Immature natural killer cell (primary cell): Measurements from ENCODE around the gene DDX10. TPM values are rescaled to one million over a fixed set of nuclear protein-coding genes. Genes with fewer than 3 reads are reported as not detected.

Experiments
- DNase-seq, 3 donors: peaks; one replicate each; pipeline ENCODE4 v3.0.0; 2022; ENCODE audit warnings: mixed read lengths in 1 of 3
- H3K27ac Mint-ChIP-seq, 6 donors: one replicate each; pipeline ENCODE4 v1.8.0; 2020; ENCODE audit warnings: mixed read lengths in 6 of 6, mild to moderate bottlenecking in 5 of 6, inconsistent platforms in 4 of 6, moderate library complexity in 3 of 6
- H3K27me3 Mint-ChIP-seq, 3 donors: one replicate each; pipeline ENCODE4 v1.8.0; 2020 to 2021; ENCODE audit warnings: low read depth in 3 of 3, mild to moderate bottlenecking in 3 of 3, mixed read lengths in 3 of 3, moderate library complexity in 3 of 3, inconsistent platforms in 1 of 3
- H3K36me3 Mint-ChIP-seq, 3 donors: one replicate each; pipeline ENCODE4 v1.8.0; 2020; ENCODE audit warnings: mixed read lengths in 3 of 3, inconsistent platforms in 2 of 3, mild to moderate bottlenecking in 2 of 3
- H3K4me1 Mint-ChIP-seq, 2 donors: one replicate each; pipeline ENCODE4 v1.8.0; 2020; ENCODE audit warnings: inconsistent platforms in 2 of 2, mild to moderate bottlenecking in 2 of 2, mixed read lengths in 2 of 2, moderate library complexity in 1 of 2
- H3K4me3 Mint-ChIP-seq, 5 donors: one replicate each; pipeline ENCODE4 v1.8.0; 2020; ENCODE audit warnings: mild to moderate bottlenecking in 5 of 5, mixed read lengths in 5 of 5, inconsistent platforms in 3 of 5, moderate library complexity in 3 of 5
- H3K9me3 Mint-ChIP-seq, 6 donors: one replicate each; pipeline ENCODE4 v1.8.0; 2020; ENCODE audit warnings: mild to moderate bottlenecking in 6 of 6, mixed read lengths in 6 of 6, inconsistent platforms in 4 of 6, moderate library complexity in 3 of 6
- polyA plus RNA-seq, 3 donors: library from polyadenylated mRNA; unstranded; fragments of 300-500 nt; fragmentation: Illumina TruSeq; gene quantifications; one replicate each; pipeline ENCODE4 v1.2.3, GENCODE V29; 2021

DDX10 gene
- polyA plus RNA-seq, 3 donors from 2014 or later = 11.8 to 17.2 (median 16.4) TPM

DNA sequence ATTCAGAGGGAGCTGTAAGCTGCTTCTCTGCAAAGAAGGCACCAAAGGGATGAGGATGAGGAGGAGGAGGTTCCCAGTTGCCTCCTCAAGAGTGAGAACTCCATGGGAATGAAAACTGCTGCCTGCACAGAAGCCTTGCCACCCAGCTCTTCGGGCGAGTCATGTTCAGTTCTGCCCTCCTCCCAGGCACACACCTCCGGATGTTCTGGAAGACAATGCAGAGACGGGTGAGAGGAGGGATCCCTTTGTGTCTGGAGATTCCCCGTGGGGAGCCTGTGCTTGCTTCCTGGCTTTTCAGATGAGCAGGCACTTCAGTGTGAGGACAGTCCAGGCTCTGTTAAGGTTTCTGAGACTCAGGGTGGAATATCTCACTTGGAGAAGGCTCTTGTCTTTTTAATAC is 295.6 kb downstream of the DDX10 start:
- Mint-ChIP-seq H3K9me3 (no peaks in the 10 kb centered on the region), H3K27ac (no peak overlapping the region), H3K36me3 (no peaks in the 10 kb centered on the region), H3K27me3 (peaks cover 0 to 3% (median 2%) of the 10 kb centered on the region in 3 donors), H3K4me3 (no peak overlapping the region), H3K4me1 (peaks cover 14 to 19% of the 10 kb centered on the region in 2 donors)
- DNase-seq = no peak

DNA sequence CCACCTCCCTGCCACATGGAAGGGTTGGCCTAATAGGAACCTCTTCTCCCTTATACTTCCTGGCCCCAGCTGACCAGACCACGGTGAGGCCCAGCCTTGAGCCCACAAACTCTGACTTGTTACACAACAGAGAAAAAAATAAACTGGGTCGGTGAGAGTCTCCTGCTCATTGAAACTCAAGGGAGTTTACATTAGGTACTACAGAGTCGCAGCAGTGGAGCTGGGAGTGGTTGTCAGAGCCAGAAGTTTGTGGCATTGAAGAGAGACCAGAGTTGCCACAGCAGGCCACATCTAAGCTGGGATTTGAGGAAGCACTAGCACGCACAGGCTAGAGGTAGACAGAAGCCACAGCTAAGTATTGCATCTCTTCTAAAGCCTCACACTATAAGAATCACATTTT is 296.2 kb downstream of the DDX10 start:
- no peak for DNase-seq
- no peaks in the 10 kb centered on the region for H3K9me3 Mint-ChIP-seq
- no peaks in the 10 kb centered on the region for H3K36me3 Mint-ChIP-seq
- H3K27me3 Mint-ChIP-seq = peaks cover 0 to 3% (median 2%) of the 10 kb centered on the region in 3 donors
- peaks cover 14 to 19% of the 10 kb centered on the region in 2 donors for H3K4me1 Mint-ChIP-seq
- no peak overlapping the region for H3K4me3 Mint-ChIP-seq
- H3K27ac Mint-ChIP-seq = peak overlapping the region in 2 of 6 donors; percentile 22 to 29

DNA sequence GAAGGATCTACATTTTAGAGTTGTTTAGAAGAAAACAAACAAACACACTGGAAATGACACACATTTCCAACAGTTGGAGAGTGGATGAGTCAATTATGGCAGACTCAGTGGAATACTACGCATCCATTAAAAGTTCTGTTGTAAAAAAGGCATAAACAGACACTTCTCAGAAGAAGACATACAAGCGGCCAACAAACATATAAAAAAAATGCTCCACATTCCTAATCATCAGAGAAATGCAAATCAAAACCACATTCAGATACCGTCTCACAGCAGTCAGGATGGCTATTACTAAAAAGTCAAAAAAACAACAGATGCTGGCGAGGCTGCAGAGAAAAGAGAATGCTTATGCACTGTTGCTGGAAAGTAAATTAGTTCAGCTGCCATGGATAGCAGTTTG is 298.2 kb downstream of the DDX10 start:
- no peak overlapping the region for H3K4me3 Mint-ChIP-seq
- peaks cover 9 to 19% of the 10 kb centered on the region in 2 donors for H3K4me1 Mint-ChIP-seq
- H3K36me3 Mint-ChIP-seq = no peaks in the 10 kb centered on the region
- no peak overlapping the region for H3K27ac Mint-ChIP-seq
- H3K9me3 Mint-ChIP-seq = no peaks in the 10 kb centered on the region
- H3K27me3 Mint-ChIP-seq = peaks cover 1 to 6% (median 3%) of the 10 kb centered on the region in 3 donors
- no peak for DNase-seq

DNA sequence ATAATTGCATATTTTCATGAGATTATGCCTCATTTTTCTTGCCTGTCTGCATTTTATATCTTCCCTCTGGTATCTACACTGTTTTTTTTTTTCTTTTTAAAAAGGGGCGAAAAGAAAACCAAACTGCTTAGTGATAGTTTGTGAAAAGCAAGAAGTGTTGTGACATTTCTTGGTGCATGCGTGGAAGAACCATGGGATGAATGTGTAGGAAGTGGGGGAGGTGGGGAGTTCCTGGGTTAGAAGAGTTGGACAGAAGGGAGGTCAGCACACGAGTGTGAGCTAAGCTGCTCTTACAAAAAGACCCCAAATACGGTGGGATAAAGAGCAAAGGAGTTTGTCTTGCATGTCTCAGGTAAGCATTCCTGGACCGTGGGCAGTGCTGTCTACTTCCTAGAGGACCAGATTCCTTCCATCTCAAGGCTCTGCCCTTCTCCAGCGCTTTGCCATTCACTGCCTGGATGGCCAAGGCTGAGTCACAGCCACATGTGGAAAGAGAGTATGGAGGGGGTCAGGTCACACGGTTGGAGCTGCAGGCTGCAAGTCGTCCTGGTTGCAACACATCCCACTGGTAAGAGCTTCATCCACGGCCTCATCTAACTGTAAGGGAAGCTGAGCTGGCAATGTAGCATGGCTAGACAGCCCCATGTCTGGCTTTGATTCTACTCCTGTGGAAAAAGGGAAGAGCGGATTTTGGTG is 300.6 kb downstream of the DDX10 start:
- H3K9me3 Mint-ChIP-seq = no peaks in the 10 kb centered on the region
- H3K27ac Mint-ChIP-seq = peak overlapping the region in 1 of 6 donors; percentile 51
- H3K36me3 Mint-ChIP-seq = no peaks in the 10 kb centered on the region
- H3K4me1 Mint-ChIP-seq = peaks cover 9 to 11% of the 10 kb centered on the region in 2 donors
- no peak for DNase-seq
- H3K27me3 Mint-ChIP-seq = peaks cover 1 to 6% (median 1%) of the 10 kb centered on the region in 3 donors
- no peak overlapping the region for H3K4me3 Mint-ChIP-seq

DNA sequence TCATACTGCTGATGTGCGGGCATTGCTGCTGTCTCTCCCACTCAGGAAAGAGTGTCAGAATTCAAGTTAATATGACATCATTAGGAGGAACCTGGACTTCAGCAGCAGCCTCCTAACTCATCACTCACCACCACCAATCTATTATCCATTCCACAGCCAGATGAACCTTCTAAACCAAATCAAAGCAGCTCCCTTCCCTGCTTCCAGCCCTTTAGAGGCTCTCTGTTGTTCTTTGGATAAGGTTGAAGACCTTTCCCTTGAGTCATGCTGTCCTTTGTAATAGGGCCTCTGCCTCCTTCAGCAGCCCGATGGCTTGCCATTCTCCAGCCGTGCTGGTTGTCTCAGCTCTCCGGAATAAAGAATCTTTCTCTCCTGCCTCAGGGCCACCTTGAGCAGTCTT is 301.3 kb downstream of the DDX10 start:
- Mint-ChIP-seq H3K4me3 (no peak overlapping the region), H3K9me3 (no peaks in the 10 kb centered on the region), H3K27me3 (peaks cover 1 to 6% (median 1%) of the 10 kb centered on the region in 3 donors), H3K4me1 (peaks cover 5 to 6% of the 10 kb centered on the region in 2 donors), H3K27ac (no peak overlapping the region), H3K36me3 (no peaks in the 10 kb centered on the region)
- DNase-seq = no peak

DNA sequence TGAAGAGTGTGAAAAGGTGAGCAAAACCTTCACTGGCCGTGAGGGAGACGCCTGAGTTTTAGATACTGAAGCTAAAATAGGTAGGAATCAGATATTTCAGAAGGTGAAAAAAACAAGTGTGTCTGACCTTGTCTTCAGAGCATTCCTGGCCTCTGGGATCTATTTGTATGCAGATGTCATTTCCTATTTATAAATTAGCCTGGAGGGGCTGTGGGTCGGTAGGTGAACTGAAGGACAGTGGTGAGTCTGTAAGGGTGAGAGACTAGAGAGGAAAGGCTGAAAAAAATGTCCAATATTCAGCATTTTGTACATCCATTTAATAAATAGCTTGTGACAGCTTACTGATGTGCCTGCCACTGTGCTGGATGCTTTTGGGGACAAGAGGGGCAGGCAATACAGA is 302.1 kb downstream of the DDX10 start:
- Mint-ChIP-seq H3K4me3 (no peak overlapping the region), H3K9me3 (no peaks in the 10 kb centered on the region), H3K27me3 (peaks cover 1 to 6% (median 1%) of the 10 kb centered on the region in 3 donors), H3K36me3 (no peaks in the 10 kb centered on the region), H3K27ac (no peak overlapping the region), H3K4me1 (no peaks in the 10 kb centered on the region)
- DNase-seq = no peak

DNA sequence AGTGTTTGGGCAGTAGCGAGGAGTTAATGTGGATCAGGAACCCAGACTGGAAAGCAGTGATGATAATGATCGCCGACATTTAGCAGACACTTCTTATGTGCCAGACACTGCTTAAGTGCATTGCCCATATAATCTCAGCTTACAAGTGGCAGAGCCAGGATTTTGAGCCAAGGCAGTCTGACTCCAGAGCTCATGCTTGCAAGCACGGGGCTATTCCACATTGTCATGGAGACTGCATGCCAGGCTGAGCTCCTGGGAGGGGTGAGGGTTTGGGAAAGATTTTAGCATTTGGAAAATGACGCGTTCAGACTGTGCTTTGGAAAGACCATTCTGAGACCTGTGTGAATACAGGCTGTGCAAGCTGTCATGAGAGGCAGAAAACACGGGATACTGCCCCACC is 302.7 kb downstream of the DDX10 start:
- Mint-ChIP-seq H3K27ac (no peak overlapping the region), H3K4me3 (no peak overlapping the region), H3K36me3 (no peaks in the 10 kb centered on the region), H3K9me3 (no peaks in the 10 kb centered on the region), H3K4me1 (no peaks in the 10 kb centered on the region), H3K27me3 (peaks cover 1 to 6% (median 1%) of the 10 kb centered on the region in 3 donors)
- no peak for DNase-seq

DNA sequence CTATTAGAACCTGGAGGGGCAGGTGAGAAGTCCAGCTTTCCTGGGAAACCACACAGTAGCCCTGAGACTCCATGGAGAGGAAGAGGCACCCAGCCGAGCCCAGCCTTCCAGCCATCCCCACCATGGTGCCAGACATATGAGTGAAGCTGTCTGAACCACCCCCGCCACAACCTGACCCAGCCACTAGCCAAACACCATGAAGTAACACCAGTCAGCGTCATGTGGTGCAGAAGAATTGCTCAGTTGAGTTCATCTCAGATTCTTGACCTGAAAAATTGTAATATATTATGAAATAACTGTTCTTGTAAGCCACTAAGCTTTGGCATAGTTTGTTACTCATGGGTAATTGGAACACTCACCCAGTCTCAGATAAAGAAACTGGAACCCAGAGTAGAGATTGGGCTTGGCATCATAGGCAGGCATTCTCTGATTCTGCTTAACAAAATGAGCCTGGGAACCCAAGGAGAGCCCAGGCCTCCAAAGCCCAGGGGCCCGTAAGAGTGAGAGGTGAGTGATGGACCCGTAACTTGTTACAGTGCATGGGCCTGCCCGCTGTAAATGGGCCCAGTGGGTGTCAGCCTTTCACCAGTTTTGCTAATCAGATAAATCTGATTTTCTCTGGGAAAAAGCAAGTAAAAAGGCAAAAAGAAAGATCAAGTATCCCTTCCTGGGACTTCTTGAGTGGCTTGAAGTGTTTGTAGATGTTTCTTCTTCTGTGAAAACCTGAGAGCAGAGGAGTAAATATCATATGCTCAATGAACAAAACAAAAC is 305.5 kb downstream of the DDX10 start:
- DNase-seq = no peak
- H3K9me3 Mint-ChIP-seq = no peaks in the 10 kb centered on the region
- H3K27me3 Mint-ChIP-seq = peaks cover 0 to 4% (median 1%) of the 10 kb centered on the region in 3 donors
- H3K36me3 Mint-ChIP-seq = no peaks in the 10 kb centered on the region
- no peaks in the 10 kb centered on the region for H3K4me1 Mint-ChIP-seq
- H3K27ac Mint-ChIP-seq = no peak overlapping the region
- H3K4me3 Mint-ChIP-seq = no peak overlapping the region

DNA sequence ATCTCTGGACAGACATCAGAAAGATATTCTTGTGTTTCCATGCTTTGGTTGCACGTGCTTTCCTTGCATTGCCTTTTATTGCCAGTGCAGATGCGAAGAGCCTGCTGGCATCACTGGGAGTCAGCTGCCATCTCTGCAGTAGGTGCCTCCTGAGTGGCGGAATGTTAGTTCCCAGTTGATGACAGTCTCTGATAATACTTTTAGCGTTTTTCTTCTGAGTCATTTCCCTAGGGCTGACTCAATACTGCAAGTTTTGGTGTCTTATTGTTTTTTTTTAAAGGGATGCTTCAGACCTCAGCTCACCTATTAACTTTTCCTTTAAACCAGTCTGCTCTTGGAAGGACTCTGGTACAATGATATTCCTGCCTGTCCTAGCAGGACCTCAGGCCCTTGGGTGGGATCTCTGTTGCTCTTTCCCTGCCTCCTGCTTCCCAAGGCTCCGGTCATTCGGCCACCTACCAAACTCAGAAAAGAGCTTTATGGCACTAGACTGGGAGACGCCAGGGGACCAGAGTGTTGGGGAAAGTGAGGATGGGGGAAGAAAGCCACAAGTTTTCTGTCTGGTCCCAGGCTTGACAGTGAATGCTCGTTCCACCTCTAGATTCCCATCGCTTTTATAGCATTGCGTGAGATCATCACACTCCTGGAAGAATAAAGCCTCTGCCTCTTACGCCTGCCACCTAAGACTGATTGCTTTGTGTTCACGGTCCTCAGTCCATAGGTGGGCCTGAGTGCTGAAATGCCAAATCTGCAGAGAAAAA is 308.7 kb downstream of the DDX10 start:
- peaks cover 0 to 2% (median 0%) of the 10 kb centered on the region in 3 donors for H3K27me3 Mint-ChIP-seq
- no peaks in the 10 kb centered on the region for H3K36me3 Mint-ChIP-seq
- no peak for DNase-seq
- H3K27ac Mint-ChIP-seq = no peak overlapping the region
- H3K4me1 Mint-ChIP-seq = no peaks in the 10 kb centered on the region
- H3K4me3 Mint-ChIP-seq = no peak overlapping the region
- no peaks in the 10 kb centered on the region for H3K9me3 Mint-ChIP-seq

DNA sequence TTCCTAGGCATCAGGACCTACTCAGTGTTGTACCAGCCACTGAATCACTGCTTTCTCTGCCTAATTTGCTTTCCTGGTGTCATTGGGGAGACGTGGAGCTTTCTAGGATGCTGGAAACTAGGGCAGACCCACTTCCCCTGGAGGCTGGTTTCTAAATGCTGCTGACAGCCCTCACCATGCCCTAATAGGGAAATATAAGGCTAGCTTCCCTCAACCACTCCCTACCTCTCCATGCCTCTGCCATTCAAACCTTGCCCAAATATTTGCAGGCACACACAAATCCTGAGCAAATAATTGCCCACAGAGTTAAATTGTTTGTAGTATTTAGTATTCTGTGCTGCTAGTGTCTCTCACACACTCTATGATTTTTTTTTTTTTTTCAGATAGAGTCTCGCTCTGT is 310.2 kb downstream of the DDX10 start:
- no peak overlapping the region for H3K4me3 Mint-ChIP-seq
- no peak overlapping the region for H3K27ac Mint-ChIP-seq
- H3K4me1 Mint-ChIP-seq = no peaks in the 10 kb centered on the region
- no peak for DNase-seq
- peaks cover 0 to 2% (median 0%) of the 10 kb centered on the region in 3 donors for H3K27me3 Mint-ChIP-seq
- no peaks in the 10 kb centered on the region for H3K9me3 Mint-ChIP-seq
- H3K36me3 Mint-ChIP-seq = no peaks in the 10 kb centered on the region

DNA sequence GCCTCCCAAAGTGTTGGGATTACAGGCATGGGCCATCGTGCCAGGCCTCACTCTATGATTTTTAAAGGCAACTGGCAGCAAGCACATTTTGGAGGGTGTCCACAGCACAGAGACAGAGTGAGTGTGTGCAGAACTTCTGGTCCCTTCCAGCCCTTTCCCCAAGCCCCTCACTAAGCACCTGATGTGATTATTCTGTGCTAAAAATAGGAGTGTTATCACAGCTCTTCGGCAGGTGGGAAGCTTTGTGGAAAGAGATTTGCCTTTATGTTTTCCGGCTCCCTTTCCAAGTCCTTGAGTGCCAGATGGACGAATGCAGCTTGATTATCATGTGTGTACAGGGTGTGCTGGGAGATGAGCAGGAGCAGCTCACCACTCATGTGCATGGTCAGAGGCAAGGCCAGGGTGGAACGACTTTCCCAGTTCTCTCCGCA is 310.8 kb downstream of the DDX10 start:
- no peaks in the 10 kb centered on the region for H3K9me3 Mint-ChIP-seq
- H3K4me1 Mint-ChIP-seq = no peaks in the 10 kb centered on the region
- peaks cover 0 to 2% (median 0%) of the 10 kb centered on the region in 3 donors for H3K27me3 Mint-ChIP-seq
- H3K27ac Mint-ChIP-seq = no peak overlapping the region
- no peaks in the 10 kb centered on the region for H3K36me3 Mint-ChIP-seq
- DNase-seq = no peak
- no peak overlapping the region for H3K4me3 Mint-ChIP-seq

DNA sequence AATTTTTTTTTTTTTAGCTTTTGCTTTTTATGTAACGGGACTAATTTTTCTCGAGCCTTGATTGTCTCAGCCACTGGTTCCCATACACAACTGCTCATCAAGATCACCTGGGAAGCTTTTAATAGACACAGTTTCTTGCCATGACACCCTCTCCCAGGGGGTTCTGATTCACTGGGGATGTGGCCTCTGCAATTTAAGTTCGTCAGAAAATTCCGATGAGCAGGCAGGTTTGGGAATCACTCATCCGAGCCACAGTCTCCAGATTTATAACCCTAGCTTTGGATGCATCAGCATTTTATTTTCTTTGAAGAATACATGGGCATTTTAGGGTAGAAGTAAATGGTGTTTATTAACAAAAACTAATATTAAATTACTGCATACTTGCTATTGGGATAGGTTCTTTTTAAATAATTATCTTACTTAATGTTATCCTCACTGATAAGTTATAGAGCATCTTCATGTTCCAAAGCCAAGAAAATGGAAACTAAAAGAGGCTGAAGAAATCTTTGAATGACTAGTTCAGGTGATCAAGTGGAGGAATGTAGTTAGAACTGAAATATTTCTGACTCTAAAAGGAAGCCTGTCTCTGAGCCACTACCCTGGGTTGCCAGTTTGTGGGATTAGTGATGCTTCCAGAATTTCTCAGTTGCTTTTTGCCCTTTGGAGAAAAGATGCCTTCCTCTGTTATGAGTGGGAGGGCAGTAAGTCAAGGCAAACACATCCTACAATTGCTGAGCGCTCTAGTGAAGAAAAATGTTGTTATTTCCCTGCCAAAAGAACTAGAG is 319.0 kb downstream of the DDX10 start:
- Mint-ChIP-seq H3K27ac (no peak overlapping the region), H3K4me3 (no peak overlapping the region), H3K9me3 (no peaks in the 10 kb centered on the region), H3K4me1 (no peaks in the 10 kb centered on the region), H3K27me3 (peaks cover 0 to 2% (median 0%) of the 10 kb centered on the region in 3 donors), H3K36me3 (no peaks in the 10 kb centered on the region)
- no peak for DNase-seq

DNA sequence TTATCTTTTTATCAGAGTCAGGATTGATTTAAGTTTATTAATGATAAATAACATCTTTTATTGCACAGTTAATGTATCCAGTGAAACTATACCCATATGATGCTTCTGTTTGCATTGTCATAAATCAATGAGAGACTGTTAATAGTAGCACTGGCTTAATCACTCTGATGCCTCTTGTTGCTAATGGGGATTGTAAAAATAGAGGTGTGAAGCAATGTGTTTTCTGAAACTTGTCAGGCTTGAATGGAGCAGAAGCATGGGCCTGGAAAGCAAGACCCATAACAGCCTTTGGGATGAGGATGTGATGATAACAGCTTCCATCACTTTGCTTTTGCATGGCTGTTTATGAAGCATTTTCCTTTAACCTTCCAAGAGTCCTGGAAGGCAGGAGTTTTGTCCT is 319.7 kb downstream of the DDX10 start:
- no peak for DNase-seq
- Mint-ChIP-seq H3K27ac (no peak overlapping the region), H3K27me3 (peaks cover 0 to 2% (median 0%) of the 10 kb centered on the region in 3 donors), H3K36me3 (peaks cover 0 to under 1% (median 0%) of the 10 kb centered on the region in 3 donors), H3K4me1 (no peaks in the 10 kb centered on the region), H3K4me3 (no peak overlapping the region), H3K9me3 (no peaks in the 10 kb centered on the region)
